Body of pancreas (tissue), 4 donors: Measurements from ENCODE around the gene CYP2E1. TPM values are rescaled to one million over a fixed set of nuclear protein-coding genes. Genes with fewer than 3 reads are reported as not detected.

ENCODE experiments used
- ATAC-seq: fragments of 150-250 bp; one replicate; pipeline ENCODE4 v1.9.1; 2016
- DNase-seq, 4 donors: peaks; one replicate each; pipeline ENCODE4 v3.0.0-alpha.2; 2019
- H3K27ac ChIP-seq, 4 donors: fragments of 200-600 bp; sonication (generic); 1 replicate in 3 of 4; 2 replicates in 1 of 4; pipeline versions ENCODE4 v1.5.1 to v1.6.1; 2016 to 2019; ENCODE audit warnings: mild to moderate bottlenecking in 1 of 4, mixed read lengths in 1 of 4, moderate library complexity in 1 of 4
- H3K27me3 ChIP-seq, 2 donors: fragments of 200-600 bp; sonication (generic); one replicate each; pipeline ENCODE4 v1.6.0; 2016; ENCODE audit warnings: mild to moderate bottlenecking in 1 of 2
- H3K36me3 ChIP-seq, 2 donors: fragments of 200-600 bp; sonication (generic); replicated peaks in 1 of 2; 2 replicates each; pipeline ENCODE4 v1.5.1; 2016; ENCODE audit warnings: low read depth in 2 of 2; ENCODE audit not compliant: insufficient read depth in 1 of 2
- H3K4me1 ChIP-seq: fragments of 200-600 bp; sonication (generic); one replicate; pipeline ENCODE4 v1.6.0; 2016
- H3K4me3 ChIP-seq, 2 donors: fragments of 200-600 bp; sonication (generic); 1 replicate in 1 of 2; 2 replicates in 1 of 2; pipeline ENCODE4 v1.5.1; 2016 to 2019
- H3K9me3 ChIP-seq, 3 donors: fragments of 200-600 bp; sonication (generic); 1 replicate in 2 of 3; 2 replicates in 1 of 3; pipeline ENCODE4 v1.5.1; 2016
- CTCF ChIP-seq, 7 experiments: fragments of 450-650 bp in 4 of 7; fragments of 200-600 bp in 3 of 7; sonication (generic) in 3 of 7; IDR thresholded peaks; one replicate each; pipeline ENCODE4 v1.5.1; 2016 to 2019; ENCODE audit warnings: antibody characterized with exemption in 7 of 7
- POLR2A ChIP-seq, 3 donors: fragments of 450-650 bp; IDR thresholded peaks; one replicate each; pipeline ENCODE4 v1.6.1; 2016; ENCODE audit warnings: antibody characterized with exemption in 3 of 3, mild to moderate bottlenecking in 2 of 3
- WGBS, 2 donors: methylation state at CpG; one replicate each; pipeline ENCODE4 v1.1.5; 2017; 5-methylcytosine and 5-hydroxymethylcytosine counted together
- intact Hi-C: fragments of 100-400 bp; cut with DNase I; formaldehyde crosslinking; loops from one replicate; pipeline ENCODE4 v1.15.1; 2023
- total RNA-seq, 2 donors: library from RNA; depleted of rRNA; stranded (reverse); fragments of >200 nt; gene quantifications; one replicate each; pipeline ENCODE4 v1.1.0, GENCODE V29; 2016

CYP2E1 gene
- total RNA-seq, 2 donors from 2014 or later, result 3.9 to 18.1 TPM

GRCh38 chr10:133544506-133544905 lies 17.3 kb downstream of the CYP2E1 start:
- Histone ChIP-seq H3K4me1 (no peaks in the 10 kb centered on the region), H3K4me3 (no peak overlapping the region), H3K36me3 (no peaks in the 10 kb centered on the region), H3K27me3 (no peaks in the 10 kb centered on the region), H3K27ac (no peak overlapping the region), H3K9me3 (peaks cover 0 to 9% (median 3%) of the 10 kb centered on the region in 3 donors)
- DNase-seq, result no peak
- 52 to 75% methylated on average over 1 of the region's 1 CpG for WGBS, 2 donors
- TF ChIP-seq CTCF (IDR thresholded peaks at IDR 0.05), result no peak
- intact Hi-C loops, result no loop called here
- ATAC-seq, result no peak

- no peaks in the 10 kb centered on the region for H3K27me3 ChIP-seq
- H3K27ac ChIP-seq, result no peak overlapping the region
- H3K9me3 ChIP-seq, result no peaks in the 10 kb centered on the region
- no peaks in the 10 kb centered on the region for H3K36me3 ChIP-seq
- ATAC-seq (no peak), DNase-seq (no peak)
- intact Hi-C loops, result no loop called here
- H3K4me1 ChIP-seq, result no peaks in the 10 kb centered on the region
- H3K4me3 ChIP-seq, result no peak overlapping the region
- TF ChIP-seq CTCF (IDR thresholded peaks at IDR 0.05), result no peak
- TF ChIP-seq POLR2A (IDR thresholded peaks at IDR 0.05), result no peak
- 77 to 82% methylated on average over 4 of the region's 4 CpGs for WGBS, 2 donors
Measured at GRCh38 chr10:133554600-133554999, 27.4 kb downstream of the CYP2E1 start.

GRCh38 chr10:133555521-133555920 lies 28.4 kb downstream of the CYP2E1 start:
- no peaks in the 10 kb centered on the region for H3K4me1 ChIP-seq
- no peak for DNase-seq
- H3K4me3 ChIP-seq, result no peak overlapping the region
- 71 to 83% methylated on average over 8 of the region's 8 CpGs for WGBS, 2 donors
- intact Hi-C loops, result no loop called here
- H3K27ac ChIP-seq, result no peak overlapping the region
- no peak for ATAC-seq
- H3K9me3 ChIP-seq, result no peaks in the 10 kb centered on the region
- H3K27me3 ChIP-seq, result no peaks in the 10 kb centered on the region
- no peaks in the 10 kb centered on the region for H3K36me3 ChIP-seq
- no peak for TF ChIP-seq CTCF (IDR thresholded peaks at IDR 0.05)
- TF ChIP-seq POLR2A (IDR thresholded peaks at IDR 0.05), result no peak

- intact Hi-C loops, result no loop called here
- 36 to 49% methylated on average over 3 of the region's 3 CpGs for WGBS, 2 donors
Measured at GRCh38 chr10:133557381-133557780, 30.2 kb downstream of the CYP2E1 start.

More at GRCh38 chr10:133557381-133557780, 30.2 kb downstream of the CYP2E1 start:
- TF ChIP-seq CTCF (IDR thresholded peaks at IDR 0.05), result no peak
- TF ChIP-seq POLR2A (IDR thresholded peaks at IDR 0.05), result no peak
- DNase-seq (no peak), ATAC-seq (no peak)
- Histone ChIP-seq H3K36me3 (no peaks in the 10 kb centered on the region), H3K27me3 (no peaks in the 10 kb centered on the region), H3K9me3 (no peaks in the 10 kb centered on the region), H3K4me1 (no peaks in the 10 kb centered on the region), H3K4me3 (no peak overlapping the region), H3K27ac (no peak overlapping the region)
